HG03354 (cell line): Measurements from ENCODE around the gene C10orf71.

Experiments used
- ATAC-seq: cut with Tn5 transposase; IDR thresholded peaks from one replicate; pipeline ENCODE4 v1.9.1; 2021; ENCODE audit warnings: mild to moderate bottlenecking; ENCODE audit not compliant: unreplicated experiment, poor library complexity, severe bottlenecking

C10orf71 gene

GRCh38 chr10:49298983-49299815 lies at the start of gene C10orf71:
C10orf71 (plus strand) TSS chr10:49299170; CDS start chr10:49322546, 23,376 bp downstream.
- ATAC-seq = no peak

- ATAC-seq = no peak
These were observed 46.5 kb upstream of the C10orf71 start for GRCh38 chr10:49252313-49253034.

- ATAC-seq = no peak
These were observed 45.5 kb upstream of the C10orf71 start for GRCh38 chr10:49253340-49253906.

- ATAC-seq = no peak
These were observed 44.8 kb upstream of the C10orf71 start for GRCh38 chr10:49254150-49254549.

GRCh38 chr10:49254556-49255318 lies 44.2 kb upstream of the C10orf71 start:
- no peak for ATAC-seq

GRCh38 chr10:49255883-49256282 lies 43.1 kb upstream of the C10orf71 start:
- ATAC-seq = no peak

- ATAC-seq = no peak
These were observed 41.8 kb upstream of the C10orf71 start for GRCh38 chr10:49257154-49257553.

GRCh38 chr10:49257626-49258349 lies 41.2 kb upstream of the C10orf71 start:
- no peak for ATAC-seq

GRCh38 chr10:49258350-49258683 lies 40.7 kb upstream of the C10orf71 start:
- ATAC-seq = no peak

- no peak for ATAC-seq
These were observed 38.2 kb upstream of the C10orf71 start for GRCh38 chr10:49260644-49261296.

- no peak for ATAC-seq
These were observed 35.4 kb upstream of the C10orf71 start for GRCh38 chr10:49263591-49263990.

- no peak for ATAC-seq
These were observed 34.7 kb upstream of the C10orf71 start for GRCh38 chr10:49264177-49264677.

GRCh38 chr10:49265885-49266284 lies 33.1 kb upstream of the C10orf71 start:
- no peak for ATAC-seq

GRCh38 chr10:49268185-49268584 lies 30.8 kb upstream of the C10orf71 start:
- ATAC-seq = no peak

GRCh38 chr10:49269523-49269922 lies 29.4 kb upstream of the C10orf71 start:
- no peak for ATAC-seq

GRCh38 chr10:49270565-49270964 lies 28.4 kb upstream of the C10orf71 start:
- no peak for ATAC-seq

- no peak for ATAC-seq
These were observed 27.6 kb upstream of the C10orf71 start for GRCh38 chr10:49271346-49271745.

GRCh38 chr10:49272251-49273081 lies 26.5 kb upstream of the C10orf71 start:
- no peak for ATAC-seq
